Spleen (tissue), 7 donors: ENCODE measurements around the gene SMAD2.

Source experiments
- CTCF ChIP-seq, 11 experiments: fragments of 200-600 bp in 7 of 11; fragments of 450-650 bp in 4 of 11; sonication (generic) in 4 of 11; IDR thresholded peaks in 8 of 11; conservative IDR thresholded peaks in 3 of 11; 1 replicate in 7 of 11; 2 replicates in 4 of 11; pipeline versions ENCODE4 v1.4.0 to v1.8.0; 2016 to 2021; ENCODE audit warnings: antibody characterized with exemption in 11 of 11, inconsistent platforms in 4 of 11, mild to moderate bottlenecking in 1 of 11
- POLR2A ChIP-seq, 3 donors: fragments of 450-650 bp; IDR thresholded peaks; one replicate each; pipeline ENCODE4 v1.5.1; 2017; ENCODE audit warnings: antibody characterized with exemption in 3 of 3, mild to moderate bottlenecking in 1 of 3
- donor health status: DM: no; HTN: no; CAD: no; lungs with moderate emphysema.
- donor health status: DM: no; HTN: no; CAD: no.
- donor health status: DM: no; HTN: no; CAD: no.

DNA sequence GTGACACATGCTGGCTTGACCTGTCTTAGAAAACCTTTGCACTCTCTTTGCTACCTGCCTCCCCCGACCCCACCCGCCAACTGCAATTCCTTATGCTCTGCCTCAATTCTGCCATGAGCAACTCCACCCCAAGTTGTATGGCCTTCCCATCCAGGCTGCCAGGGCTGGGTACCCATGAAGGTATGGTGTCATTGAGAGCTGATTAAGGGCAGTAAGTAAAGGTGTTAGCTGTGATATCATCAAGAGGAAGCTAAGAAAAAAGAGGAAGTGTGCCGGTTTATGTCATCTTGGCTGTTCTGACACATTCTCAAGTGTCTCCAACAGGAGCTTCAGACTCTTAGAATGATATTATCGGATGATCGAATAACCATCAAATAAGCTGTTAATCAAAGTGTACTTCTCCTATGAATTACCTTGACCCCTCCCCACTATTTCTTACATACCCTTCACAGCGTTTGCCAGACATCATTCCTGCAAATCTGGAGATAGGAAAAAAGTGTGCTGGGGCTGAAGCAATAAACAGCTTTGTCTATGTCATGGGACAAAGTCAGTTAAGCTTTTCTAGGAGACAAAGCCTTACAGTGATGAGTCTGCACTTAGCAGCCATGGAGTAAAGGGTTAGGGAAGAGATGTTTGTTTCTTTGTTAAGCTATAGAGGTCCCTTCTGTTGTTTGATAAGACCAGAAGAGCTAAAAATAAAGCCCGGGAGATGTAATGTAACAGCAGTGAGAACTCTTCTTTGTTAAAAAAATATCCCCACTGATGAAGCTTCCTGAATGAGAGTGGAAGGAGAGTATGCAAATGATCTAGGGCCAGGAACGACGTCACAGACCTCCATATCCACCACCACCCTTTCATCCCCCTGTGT lies 40.4 kb upstream of the SMAD2 start:
- TF ChIP-seq CTCF (IDR thresholded peaks at IDR 0.05 in 8 of 11, conservative IDR thresholded peaks at IDR 0.05 in 3 of 11) (no peak), POLR2A (IDR thresholded peaks at IDR 0.05) (no peak)
